Subcutaneous adipose tissue (tissue), 4 donors: Measurements from ENCODE around the gene SPTBN2. TPM values are rescaled to one million over a fixed set of nuclear protein-coding genes. Genes with fewer than 3 reads are reported as not detected.

Experiments used
- CTCF ChIP-seq: fragments of 450-650 bp; IDR thresholded peaks from one replicate; pipeline ENCODE4 v1.5.1; 2016; ENCODE audit warnings: low read depth, mild to moderate bottlenecking, control low read depth, antibody characterized with exemption, moderate library complexity
- total RNA-seq, 4 donors: library from RNA; depleted of rRNA; stranded (reverse); fragments of >200 nt; gene quantifications; one replicate each; pipeline ENCODE4 v1.1.0, GENCODE V29; 2016

The SPTBN2 gene
- total RNA-seq, 4 donors from 2014 or later: 1.9 to 15.3 (median 5.2) TPM

DNA sequence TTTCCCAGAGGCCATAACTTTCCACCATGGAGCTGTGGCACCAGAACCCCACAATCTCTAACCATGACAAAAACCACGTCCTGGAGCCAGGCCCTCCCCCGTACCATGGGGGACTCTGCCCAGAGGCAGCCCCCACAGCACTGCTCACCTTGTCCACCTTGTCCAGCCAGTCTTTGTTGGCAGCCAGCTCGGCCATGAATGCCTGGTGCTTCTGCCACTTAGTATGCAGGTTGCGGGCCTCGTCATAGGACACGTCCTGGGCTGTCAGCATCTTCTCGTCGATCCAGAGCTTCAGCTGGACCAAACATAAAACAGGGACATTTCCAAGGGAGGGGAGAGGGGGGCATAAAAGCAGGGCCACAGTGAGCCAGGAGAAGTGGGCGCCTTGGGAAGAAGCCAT, 30.5 kb downstream of the SPTBN2 start:
- no peak for TF ChIP-seq CTCF

- TF ChIP-seq CTCF: no peak
These were observed 31.0 kb downstream of the SPTBN2 start for GRCh38 chr11:66697988-66698387.

- no peak for TF ChIP-seq CTCF
These were observed 32.9 kb downstream of the SPTBN2 start for GRCh38 chr11:66696146-66696545.

DNA sequence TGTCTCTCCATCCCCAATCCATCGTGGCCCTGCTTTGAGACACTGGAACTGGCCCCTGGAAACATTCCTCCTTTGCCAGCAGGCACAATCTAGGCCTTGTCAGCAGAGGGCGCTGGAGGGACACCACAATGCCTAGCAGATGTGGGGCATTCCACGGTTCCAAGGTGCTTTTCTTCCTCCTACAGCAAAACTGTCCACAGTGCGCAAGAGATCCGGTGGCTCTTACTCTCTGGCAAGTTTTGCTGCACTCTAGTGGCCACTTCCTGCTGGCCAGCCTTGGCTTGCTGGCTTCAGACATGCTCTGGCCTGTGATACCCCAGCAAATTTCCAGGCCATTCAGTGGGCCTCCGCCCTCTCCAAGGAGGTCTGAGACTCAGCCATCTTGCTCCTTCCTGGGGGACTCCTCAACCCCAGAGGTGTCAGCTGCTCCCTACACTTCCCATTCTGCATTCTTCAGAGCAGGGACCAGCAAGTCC, 34.2 kb downstream of the SPTBN2 start:
- TF ChIP-seq CTCF: no peak

DNA sequence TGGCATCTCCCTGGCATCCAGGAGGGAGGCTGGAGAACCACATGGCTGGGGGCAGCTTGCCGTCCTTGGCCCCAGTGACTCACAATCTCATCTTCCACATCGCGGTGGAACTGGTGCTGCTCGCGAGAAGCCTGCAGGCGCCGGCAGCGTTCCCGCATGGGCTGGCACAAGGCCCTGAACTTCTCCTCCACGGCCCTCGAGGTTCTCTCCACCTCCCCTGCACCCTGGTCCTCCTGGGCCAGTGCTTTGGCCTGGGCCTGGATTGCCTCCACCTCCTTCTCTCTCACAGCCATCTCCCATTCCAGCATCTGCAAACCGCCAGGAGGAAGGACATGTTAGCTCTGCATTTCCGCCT, 35.0 kb downstream of the SPTBN2 start:
- no peak for TF ChIP-seq CTCF

DNA sequence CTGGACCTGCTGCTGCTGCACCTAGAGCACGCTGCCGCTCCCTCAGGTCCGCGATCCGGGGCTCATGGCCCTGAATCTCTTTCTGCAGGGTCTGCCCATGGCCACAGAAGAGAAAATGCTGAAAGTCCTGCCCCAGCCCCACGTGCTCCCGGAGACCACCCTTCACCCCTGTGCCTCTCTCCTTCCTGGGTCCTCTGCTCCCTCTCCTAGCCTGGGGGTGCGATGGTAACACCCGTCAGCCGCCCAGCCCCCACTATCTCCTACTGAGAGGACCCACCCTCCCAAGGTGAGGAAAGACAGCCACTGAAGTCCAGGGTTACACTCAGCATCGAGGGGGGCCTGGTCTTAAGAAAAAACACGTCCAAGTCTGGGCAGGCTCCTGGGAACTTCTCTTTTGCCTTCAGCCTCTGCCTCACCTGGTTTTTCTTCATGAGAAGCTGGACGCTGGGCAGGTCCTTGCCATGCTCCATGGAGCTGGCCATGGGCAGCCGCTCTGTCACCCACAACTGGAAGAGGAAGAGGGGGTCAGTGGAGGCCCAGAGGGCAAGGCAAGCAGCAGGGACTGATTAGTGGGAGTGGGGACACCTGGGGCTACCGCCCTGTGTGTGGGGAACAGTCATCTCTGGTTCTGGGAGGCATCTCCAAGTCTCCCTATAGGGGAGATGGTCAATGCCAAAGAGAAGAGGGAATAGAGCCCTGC, 35.5 kb downstream of the SPTBN2 start:
- TF ChIP-seq CTCF: no peak

DNA sequence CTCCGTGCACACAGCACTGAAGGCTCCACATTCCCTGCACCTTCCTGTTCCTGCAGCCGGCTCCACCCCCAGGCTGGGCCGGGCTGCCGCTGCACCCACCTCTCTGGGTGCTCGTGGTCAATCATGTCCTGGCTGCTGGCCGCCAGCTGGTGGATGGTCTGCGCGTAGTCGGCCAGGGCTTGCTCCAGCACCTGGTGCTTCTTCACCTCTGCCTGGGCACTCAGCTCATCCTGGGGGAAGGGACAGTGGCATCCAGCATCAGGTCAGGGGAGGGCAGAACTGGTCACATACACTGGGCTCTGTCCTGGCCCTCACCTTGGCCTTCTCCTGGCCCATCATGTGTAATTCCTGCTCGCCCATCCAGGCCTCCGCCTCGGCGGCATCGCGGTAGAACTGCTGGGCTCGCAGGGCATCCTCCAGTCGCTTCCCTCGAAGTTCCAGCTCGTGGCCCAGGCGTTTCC, 36.1 kb downstream of the SPTBN2 start:
- no peak for TF ChIP-seq CTCF
